ENCODE results near the gene HSD17B12.

The HSD17B12 gene

DNA sequence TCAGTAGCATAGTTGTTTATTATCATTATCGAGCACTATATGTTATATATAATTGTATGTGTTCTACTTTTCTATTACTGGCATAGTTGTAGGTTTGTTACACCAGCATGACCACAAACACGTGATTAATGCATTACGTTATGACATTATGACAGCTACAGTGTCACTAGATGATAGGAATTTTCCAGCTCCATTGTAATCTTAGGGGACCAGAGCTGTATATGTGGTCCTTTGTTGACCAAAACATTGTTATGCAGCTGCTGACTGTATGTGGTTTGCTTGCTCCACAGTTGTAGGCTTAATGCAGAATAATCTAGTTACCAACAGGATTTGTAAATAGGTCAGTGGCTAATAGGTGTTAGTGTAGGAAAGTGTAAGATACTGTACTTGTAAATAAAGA is 66.1 kb downstream of the HSD17B12 start:
- TF ChIP-seq, protein P1, sequence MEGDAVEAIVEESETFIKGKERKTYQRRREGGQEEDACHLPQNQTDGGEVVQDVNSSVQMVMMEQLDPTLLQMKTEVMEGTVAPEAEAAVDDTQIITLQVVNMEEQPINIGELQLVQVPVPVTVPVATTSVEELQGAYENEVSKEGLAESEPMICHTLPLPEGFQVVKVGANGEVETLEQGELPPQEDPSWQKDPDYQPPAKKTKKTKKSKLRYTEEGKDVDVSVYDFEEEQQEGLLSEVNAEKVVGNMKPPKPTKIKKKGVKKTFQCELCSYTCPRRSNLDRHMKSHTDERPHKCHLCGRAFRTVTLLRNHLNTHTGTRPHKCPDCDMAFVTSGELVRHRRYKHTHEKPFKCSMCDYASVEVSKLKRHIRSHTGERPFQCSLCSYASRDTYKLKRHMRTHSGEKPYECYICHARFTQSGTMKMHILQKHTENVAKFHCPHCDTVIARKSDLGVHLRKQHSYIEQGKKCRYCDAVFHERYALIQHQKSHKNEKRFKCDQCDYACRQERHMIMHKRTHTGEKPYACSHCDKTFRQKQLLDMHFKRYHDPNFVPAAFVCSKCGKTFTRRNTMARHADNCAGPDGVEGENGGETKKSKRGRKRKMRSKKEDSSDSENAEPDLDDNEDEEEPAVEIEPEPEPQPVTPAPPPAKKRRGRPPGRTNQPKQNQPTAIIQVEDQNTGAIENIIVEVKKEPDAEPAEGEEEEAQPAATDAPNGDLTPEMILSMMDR (IDR thresholded peaks at IDR 0.05; ENCODE audit: insufficient read depth, low read length, missing control alignments), result no peak
- no peak for DNase-seq (ENCODE audit: low read depth, low spot score)
- CTCF ChIA-PET, result interaction anchor here (0.8 to 1.3 kb wide), 2 partner anchors 17 kb away, joined by 3 read pairs; no protein-coding TSS in a partner anchor
- POLR2A ChIA-PET, result no interaction called here
- no peak overlapping the region for H3K4me3 ChIP-seq (ENCODE audit: low read depth, low read length)

DNA sequence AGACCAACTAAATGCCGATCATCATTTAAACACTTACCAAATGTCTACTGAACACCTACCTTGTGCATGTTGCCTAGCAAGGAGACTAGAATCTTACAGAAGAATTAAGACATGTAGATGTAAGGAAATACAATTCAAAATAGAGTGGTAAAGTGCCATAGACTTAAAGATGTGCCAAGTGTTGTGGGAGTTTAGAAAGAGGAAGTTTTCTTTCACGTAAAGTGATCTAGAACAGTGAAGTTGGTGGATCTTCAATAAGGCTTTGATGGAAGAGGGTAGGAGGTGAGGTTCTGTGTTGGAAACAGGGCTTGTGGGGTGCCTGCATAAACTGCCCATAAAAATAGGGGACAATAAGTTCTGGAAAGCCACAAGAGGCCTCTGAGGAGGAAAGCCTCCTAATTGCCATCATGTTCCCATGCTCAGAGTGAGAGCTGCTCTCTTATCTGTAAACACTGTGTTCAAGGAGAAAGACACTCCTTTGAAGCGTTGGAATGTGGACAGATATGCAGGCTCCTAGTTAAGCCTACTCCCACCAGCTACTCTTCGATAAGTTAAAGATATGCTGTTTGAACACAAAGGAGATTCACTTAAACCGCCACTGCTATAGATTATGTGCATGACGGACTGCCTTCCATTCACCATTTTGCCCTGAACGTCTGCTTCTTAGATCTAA is 66.7 kb downstream of the HSD17B12 start:
- no peak overlapping the region for H3K4me3 ChIP-seq (ENCODE audit: low read depth, low read length)
- DNase-seq (ENCODE audit: low read depth, low spot score), result no peak
- POLR2A ChIA-PET, result no interaction called here
- TF ChIP-seq, protein P1 (IDR thresholded peaks at IDR 0.05; ENCODE audit: insufficient read depth, low read length, missing control alignments), result no peak
- CTCF ChIA-PET, result no interaction called here

GRCh38 chr11:43748095-43748494 is 67.6 kb downstream of the HSD17B12 start:
- DNase-seq (ENCODE audit: low read depth, low spot score), result no peak
- TF ChIP-seq, protein P1 (IDR thresholded peaks at IDR 0.05; ENCODE audit: insufficient read depth, low read length, missing control alignments), result no peak
- CTCF ChIA-PET, result no interaction called here
- H3K4me3 ChIP-seq (ENCODE audit: low read depth, low read length), result no peak overlapping the region
- POLR2A ChIA-PET, result no interaction called here

GRCh38 chr11:43751726-43752125 is 71.2 kb downstream of the HSD17B12 start:
- TF ChIP-seq, protein P1 (IDR thresholded peaks at IDR 0.05; ENCODE audit: insufficient read depth, low read length, missing control alignments), result no peak
- CTCF ChIA-PET, result no interaction called here
- DNase-seq (ENCODE audit: low read depth, low spot score), result no peak

DNA sequence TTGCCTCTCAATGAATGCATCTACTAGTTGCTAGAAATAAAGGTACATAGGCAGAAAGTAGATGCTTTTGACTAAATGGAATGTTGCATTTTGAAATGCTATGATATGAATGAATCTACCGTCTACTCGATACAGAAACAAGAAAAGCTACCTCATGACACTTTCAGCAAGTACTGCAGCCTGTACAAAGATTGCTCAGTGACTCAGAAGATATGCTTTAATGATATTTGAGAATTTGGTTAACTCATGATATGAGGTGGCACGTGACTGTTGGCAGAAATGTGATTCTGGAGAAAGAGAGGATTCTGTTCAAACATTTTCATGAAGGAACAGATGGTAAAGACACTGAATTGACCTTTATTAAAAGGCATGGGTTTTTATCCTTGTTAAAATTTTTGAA is 76.0 kb downstream of the HSD17B12 start:
- POLR2A ChIA-PET, result no interaction called here
- TF ChIP-seq, protein P1 (IDR thresholded peaks at IDR 0.05; ENCODE audit: insufficient read depth, low read length, missing control alignments), result no peak
- DNase-seq (ENCODE audit: low read depth, low spot score), result peak; percentile 34
- CTCF ChIA-PET, result interaction anchor here (0.9 to 1.3 kb wide), 3 partner anchors 8 to 17 kb away, joined by 3 to 4 read pairs (median 3); no protein-coding TSS in a partner anchor
- H3K4me3 ChIP-seq (ENCODE audit: low read depth, low read length), result no peak overlapping the region

More at GRCh38 chr11:43751726-43752125, 71.2 kb downstream of the HSD17B12 start:
- H3K4me3 ChIP-seq (ENCODE audit: low read depth, low read length), result no peak overlapping the region
- POLR2A ChIA-PET, result no interaction called here

- ChIA-PET POLR2A (no interaction called here), CTCF (no interaction called here)
- H3K4me3 ChIP-seq (ENCODE audit: low read depth, low read length), result no peak overlapping the region
- TF ChIP-seq, protein P1 (IDR thresholded peaks at IDR 0.05; ENCODE audit: insufficient read depth, low read length, missing control alignments), result no peak
- DNase-seq (ENCODE audit: low read depth, low spot score), result no peak
Observed at GRCh38 chr11:43758927-43759326, 78.4 kb downstream of the HSD17B12 start.

All from AG04449 (cell line).